ENCODE results near the gene CDKAL1.

- TF ChIP-seq GATA2 (IDR thresholded peaks at IDR 0.05; ENCODE audit: low read depth, low read length) (no peak), GATA3 (IDR thresholded peaks at IDR 0.05; ENCODE audit: low read depth, low read length) (no peak)
These were observed 194.8 kb downstream of the CDKAL1 start for GRCh38 chr6:20729086-20729485.

All from SH-SY5Y (cell line).